Esophagus squamous epithelium (tissue), 4 donors: ENCODE data around the gene COMMD1.

Source experiments
- CTCF ChIP-seq, 6 experiments: fragments of 450-650 bp in 4 of 6; fragments of 200-600 bp in 2 of 6; sonication (generic) in 2 of 6; IDR thresholded peaks; one replicate each; pipeline ENCODE4 v1.5.1; 2016 to 2019; ENCODE audit warnings: antibody characterized with exemption in 6 of 6, mild to moderate bottlenecking in 4 of 6, moderate library complexity in 4 of 6
- POLR2A ChIP-seq, 4 donors: fragments of 450-650 bp; IDR thresholded peaks; one replicate each; pipeline ENCODE4 v1.6.1; 2017; ENCODE audit warnings: antibody characterized with exemption in 4 of 4, mild to moderate bottlenecking in 4 of 4, moderate library complexity in 3 of 4

GRCh38 chr2:61998426-61998825 is 93.0 kb downstream of the COMMD1 start:
- TF ChIP-seq CTCF (IDR thresholded peaks at IDR 0.05) (no peak), POLR2A (IDR thresholded peaks at IDR 0.05) (no peak)
